ENCODE results near the gene RAET1E.
"Not testable (repeated sequence)": the region's sequence is repeated elsewhere in the genome, so short reads cannot be mapped to it uniquely, and the experiment has no call there.

- TF ChIP-seq CTCF, POLR2AphosphoS5 (IDR thresholded peaks at IDR 0.05): not testable (repeated sequence)
These were observed 40.2 kb upstream of the RAET1E start for GRCh38 chr6:149938013-149938570.

Measured in sigmoid colon (tissue), 4 donors.